HL-60 (cell line): ENCODE measurements around the gene VPS13D.
A peak's percentile ranks its signal among the peaks of the same experiment; 100 is the strongest.

Source experiments
- CTCF ChIP-seq: IDR thresholded peaks from one replicate; pipeline ENCODE4 v1.5.1; 2011; ENCODE audit warnings: low read length, control low read depth, inconsistent platforms; ENCODE audit not compliant: insufficient read depth
- GABPA ChIP-seq: IDR thresholded peaks from 2 replicates; pipeline ENCODE4 v1.6.1; 2012; ENCODE audit warnings: low read depth
- POLR2AphosphoS5 ChIP-seq: IDR thresholded peaks from 2 replicates; pipeline ENCODE4 v1.6.1; 2012; ENCODE audit warnings: low read depth
- REST ChIP-seq: IDR thresholded peaks from 2 replicates; pipeline ENCODE4 v1.6.1; 2012; ENCODE audit warnings: low read depth; ENCODE audit not compliant: insufficient replicate concordance
- SPI1 ChIP-seq: IDR thresholded peaks from 2 replicates; pipeline ENCODE4 v1.6.1; 2012; ENCODE audit warnings: low read depth, mild to moderate bottlenecking, borderline replicate concordance

- no peak for TF ChIP-seq CTCF
- TF ChIP-seq GABPA: peak; percentile 18; the same call in 1 of the 2 replicates
- no peak for TF ChIP-seq POLR2AphosphoS5
- peak; percentile 17 for TF ChIP-seq REST
- peak; percentile 21; the same call in 1 of the 2 replicates for TF ChIP-seq SPI1
Measured at GRCh38 chr1:12180315-12180714, 49.5 kb upstream of the VPS13D start.
